GM20000 (cell line): Measurements from ENCODE around the gene EFEMP1.

Experiments
- DNase-seq: peaks from one replicate; pipeline ENCODE4 v3.0.0; 2012; ENCODE audit warnings: low spot score
- TF ChIP-seq, protein P1 (sequence below): IDR thresholded peaks from 2 replicates; pipeline ENCODE4 v1.5.1; 2012; ENCODE audit warnings: mild to moderate bottlenecking, control low read depth; ENCODE audit errors: extremely low read depth, missing control alignments

EFEMP1 gene, protein sequence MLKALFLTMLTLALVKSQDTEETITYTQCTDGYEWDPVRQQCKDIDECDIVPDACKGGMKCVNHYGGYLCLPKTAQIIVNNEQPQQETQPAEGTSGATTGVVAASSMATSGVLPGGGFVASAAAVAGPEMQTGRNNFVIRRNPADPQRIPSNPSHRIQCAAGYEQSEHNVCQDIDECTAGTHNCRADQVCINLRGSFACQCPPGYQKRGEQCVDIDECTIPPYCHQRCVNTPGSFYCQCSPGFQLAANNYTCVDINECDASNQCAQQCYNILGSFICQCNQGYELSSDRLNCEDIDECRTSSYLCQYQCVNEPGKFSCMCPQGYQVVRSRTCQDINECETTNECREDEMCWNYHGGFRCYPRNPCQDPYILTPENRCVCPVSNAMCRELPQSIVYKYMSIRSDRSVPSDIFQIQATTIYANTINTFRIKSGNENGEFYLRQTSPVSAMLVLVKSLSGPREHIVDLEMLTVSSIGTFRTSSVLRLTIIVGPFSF

DNA sequence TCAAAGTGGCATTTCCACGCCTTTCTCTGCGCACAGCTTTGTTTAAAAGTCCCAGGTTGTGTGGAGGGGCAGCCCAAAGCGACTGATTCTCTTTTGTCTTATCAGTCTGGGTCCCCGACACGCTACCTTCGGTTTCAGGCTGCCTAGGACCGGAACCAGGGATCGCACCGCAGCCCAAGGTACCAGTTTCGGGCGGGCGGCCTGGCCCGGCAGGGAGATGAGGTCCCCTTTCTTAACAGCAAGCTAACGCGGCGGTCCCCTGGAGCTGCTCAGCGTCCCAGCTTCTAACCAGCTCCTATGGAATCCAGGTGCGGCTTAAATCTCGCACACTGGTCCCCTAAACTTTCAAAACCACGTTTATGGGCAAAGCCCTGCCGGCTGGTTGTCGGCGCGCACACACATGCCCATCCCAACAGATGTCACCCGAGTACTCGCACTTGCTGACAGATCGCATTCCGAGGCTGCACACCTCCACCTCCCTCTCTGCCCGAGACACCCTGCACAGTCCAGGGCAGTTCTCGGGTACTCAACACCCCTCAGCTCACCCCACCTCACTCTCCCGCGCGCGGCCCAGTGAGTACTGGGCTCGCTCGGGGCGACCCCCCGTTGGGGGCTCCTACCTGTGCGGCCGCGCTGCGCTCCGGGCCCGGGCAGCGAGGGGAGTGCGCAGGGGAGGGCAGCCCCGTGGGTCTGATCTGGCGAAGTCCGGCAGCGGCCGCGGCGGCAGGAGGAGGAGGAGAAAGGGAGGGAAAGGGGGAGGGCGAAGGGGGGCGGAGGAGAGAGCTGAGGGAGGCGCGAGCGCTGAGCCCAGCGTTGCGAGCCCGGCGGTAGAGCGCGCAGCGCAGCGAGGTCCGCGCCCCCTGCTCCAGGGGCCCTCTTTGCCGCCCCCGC is at the start of gene EFEMP1:
EFEMP1 (minus strand) TSS at position 692 of the 891 bp plus-strand sequence. CDS start 1,342 bp downstream, outside the sequence.
- TF ChIP-seq, protein P1, sequence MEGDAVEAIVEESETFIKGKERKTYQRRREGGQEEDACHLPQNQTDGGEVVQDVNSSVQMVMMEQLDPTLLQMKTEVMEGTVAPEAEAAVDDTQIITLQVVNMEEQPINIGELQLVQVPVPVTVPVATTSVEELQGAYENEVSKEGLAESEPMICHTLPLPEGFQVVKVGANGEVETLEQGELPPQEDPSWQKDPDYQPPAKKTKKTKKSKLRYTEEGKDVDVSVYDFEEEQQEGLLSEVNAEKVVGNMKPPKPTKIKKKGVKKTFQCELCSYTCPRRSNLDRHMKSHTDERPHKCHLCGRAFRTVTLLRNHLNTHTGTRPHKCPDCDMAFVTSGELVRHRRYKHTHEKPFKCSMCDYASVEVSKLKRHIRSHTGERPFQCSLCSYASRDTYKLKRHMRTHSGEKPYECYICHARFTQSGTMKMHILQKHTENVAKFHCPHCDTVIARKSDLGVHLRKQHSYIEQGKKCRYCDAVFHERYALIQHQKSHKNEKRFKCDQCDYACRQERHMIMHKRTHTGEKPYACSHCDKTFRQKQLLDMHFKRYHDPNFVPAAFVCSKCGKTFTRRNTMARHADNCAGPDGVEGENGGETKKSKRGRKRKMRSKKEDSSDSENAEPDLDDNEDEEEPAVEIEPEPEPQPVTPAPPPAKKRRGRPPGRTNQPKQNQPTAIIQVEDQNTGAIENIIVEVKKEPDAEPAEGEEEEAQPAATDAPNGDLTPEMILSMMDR, result no peak
- DNase-seq, result no peak

DNA sequence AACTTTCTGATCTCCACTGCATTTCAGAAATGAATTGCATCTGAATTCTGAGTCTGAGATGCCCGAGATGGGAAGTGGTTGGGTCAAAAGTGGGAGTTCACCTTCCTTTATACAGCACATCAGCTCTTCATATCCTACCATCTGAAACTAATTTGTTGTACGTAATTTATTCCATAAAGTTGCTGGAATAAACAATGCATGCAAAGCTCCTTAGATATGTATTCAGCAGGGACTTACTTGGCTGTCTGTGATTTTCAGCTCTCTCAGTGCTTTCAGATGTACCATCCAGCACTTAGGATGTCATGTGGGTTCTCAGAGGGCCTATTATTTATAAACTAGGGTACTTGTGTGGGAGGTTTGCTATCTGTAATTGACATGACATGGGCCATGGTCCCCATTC is 46.9 kb upstream of the EFEMP1 start:
- no peak for DNase-seq
- TF ChIP-seq, protein P1, result no peak

DNA sequence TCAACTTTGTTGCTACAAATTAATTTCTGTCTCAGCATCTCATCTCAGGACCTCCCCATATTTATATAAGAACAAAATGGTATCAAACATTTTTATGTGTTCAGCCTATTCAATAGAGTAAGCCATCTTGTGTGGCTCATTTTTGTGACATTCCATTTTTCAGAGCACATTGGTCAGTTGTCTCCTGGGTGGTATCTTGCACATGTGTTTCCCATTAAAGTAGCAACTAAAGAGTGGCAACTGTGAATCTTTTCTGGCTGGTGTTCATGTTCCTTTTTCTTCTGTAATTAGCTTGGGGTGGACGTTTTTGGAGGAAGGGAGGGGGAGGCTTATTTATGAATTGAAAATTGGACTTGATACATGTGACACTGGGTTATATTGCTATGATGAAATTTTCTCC is 45.4 kb upstream of the EFEMP1 start:
- no peak for DNase-seq
- TF ChIP-seq, protein P1, result no peak

DNA sequence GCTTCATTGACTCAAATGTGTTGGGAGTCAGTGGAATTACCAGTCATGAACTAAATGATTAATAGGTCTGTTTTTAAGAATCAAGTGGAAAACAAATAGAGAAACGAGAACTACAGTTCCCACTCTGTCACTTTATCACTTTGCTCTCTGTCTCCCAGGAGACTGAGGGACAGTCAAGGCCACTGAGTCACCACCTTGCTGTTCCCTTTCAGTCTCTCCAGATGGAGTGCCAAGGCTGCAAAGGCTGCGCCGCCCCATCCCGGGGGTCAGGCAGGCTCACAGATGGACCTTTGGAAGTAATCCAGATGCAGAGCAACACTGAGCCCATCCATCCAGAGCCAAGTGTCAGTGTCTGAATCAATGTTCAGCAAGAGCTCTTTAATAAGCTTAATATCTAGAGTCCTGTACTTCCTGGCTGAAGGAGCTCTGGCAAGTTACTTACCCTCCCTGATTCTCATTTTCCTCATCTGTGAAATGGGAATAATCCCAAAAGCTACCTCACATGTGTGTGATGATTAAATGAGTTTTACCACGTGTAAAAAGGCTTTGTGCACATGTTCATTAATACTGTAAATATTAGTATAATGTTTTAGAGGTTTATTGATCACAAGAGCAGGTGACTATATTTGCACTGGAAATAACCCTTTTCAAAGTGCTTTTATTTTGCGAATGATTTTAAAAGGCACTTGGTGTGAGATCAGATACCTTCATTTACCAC is 43.0 kb upstream of the EFEMP1 start:
- TF ChIP-seq, protein P1, result no peak
- no peak for DNase-seq

DNA sequence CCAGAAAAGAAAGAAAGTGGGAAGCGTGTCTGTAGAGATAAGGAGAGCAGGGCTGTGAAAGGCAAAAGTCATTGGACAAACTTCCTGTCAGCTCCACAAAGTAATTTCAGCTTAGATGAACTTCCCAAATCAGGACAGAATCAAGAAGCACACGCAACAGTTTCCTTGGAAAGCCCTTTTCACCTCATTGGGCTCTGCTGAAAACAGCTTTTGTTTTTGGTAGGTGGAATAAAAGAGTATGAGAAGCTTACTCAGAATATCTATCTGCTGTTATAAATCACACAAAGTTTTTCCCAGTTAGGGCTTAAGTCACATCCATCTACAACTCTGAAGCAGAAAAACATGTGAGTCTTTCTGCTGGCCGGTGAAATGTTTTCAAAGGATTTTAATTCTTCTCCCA is 42.4 kb upstream of the EFEMP1 start:
- DNase-seq, result no peak
- TF ChIP-seq, protein P1, result no peak

DNA sequence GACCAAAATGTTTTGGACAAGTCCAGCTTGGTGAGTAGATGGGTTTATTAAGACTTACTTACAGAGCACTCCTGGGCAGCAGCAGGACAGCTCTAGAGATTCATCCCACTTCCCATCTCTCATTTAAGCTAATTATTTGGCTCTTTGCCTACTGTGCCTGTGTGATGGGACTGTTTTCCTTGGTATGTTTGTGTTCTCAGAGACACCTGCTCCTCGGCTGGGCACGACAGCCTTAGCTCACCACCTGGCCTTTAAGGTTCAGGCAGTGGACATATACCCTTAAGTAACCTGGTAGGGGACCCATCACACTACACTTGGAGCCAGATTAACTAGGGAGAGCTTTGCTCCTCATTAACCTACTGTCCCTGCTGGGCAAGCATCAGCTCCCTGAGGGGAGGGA is 41.7 kb upstream of the EFEMP1 start:
- TF ChIP-seq, protein P1, result no peak
- DNase-seq, result no peak
